Activated CD4-positive, CD25-positive, alpha-beta regulatory T cell treated with anti-CD3 and anti-CD28 coated beads, Interleukin-2, amount 50 U/mL, for 24 hours (primary cell): ENCODE results near the gene TMEM175.

Experiments used
- ATAC-seq, 2 donors: fragments of 150-1000 bp; cut with Tn5 transposase; one replicate each; pipeline ENCODE4 v1.10.0; 2021; ENCODE audit warnings: mild to moderate bottlenecking in 1 of 2, moderate library complexity in 1 of 2

TMEM175 gene

DNA sequence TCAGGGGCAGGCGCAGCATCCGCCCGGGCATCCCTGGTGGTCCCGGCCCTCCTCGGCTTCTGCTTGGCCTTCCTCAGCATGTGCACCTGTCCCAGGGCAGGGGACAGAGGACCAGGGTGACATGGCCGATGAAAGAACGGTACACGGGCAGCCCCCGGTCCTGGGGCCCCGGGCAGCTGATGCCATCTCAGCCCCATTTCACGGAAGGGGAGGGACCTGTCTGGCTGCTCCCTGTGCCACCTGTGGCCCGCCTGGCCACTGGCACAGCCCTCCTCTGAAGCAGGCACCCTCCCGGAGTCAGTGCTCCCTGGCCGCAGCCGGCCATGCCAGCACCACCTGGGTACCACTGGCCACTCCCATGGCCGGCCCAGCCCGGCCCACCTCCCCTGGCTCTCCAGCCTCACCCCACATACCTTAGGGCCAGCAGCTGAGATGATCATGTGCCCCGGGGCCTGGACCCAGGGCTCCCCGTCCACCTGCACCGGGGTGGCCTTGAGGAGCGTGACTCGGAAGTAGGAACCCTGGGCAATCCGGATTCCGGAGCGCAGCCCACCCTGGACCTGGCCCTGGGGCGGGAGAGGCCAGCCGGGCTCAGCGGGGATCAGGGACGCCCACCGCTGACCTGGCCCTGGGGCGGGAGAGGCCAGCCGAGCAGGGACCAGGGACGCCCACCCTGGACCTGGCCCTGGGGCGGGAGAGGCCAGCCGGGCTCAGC lies 28.5 kb downstream of the TMEM175 start:
- no peak for ATAC-seq

DNA sequence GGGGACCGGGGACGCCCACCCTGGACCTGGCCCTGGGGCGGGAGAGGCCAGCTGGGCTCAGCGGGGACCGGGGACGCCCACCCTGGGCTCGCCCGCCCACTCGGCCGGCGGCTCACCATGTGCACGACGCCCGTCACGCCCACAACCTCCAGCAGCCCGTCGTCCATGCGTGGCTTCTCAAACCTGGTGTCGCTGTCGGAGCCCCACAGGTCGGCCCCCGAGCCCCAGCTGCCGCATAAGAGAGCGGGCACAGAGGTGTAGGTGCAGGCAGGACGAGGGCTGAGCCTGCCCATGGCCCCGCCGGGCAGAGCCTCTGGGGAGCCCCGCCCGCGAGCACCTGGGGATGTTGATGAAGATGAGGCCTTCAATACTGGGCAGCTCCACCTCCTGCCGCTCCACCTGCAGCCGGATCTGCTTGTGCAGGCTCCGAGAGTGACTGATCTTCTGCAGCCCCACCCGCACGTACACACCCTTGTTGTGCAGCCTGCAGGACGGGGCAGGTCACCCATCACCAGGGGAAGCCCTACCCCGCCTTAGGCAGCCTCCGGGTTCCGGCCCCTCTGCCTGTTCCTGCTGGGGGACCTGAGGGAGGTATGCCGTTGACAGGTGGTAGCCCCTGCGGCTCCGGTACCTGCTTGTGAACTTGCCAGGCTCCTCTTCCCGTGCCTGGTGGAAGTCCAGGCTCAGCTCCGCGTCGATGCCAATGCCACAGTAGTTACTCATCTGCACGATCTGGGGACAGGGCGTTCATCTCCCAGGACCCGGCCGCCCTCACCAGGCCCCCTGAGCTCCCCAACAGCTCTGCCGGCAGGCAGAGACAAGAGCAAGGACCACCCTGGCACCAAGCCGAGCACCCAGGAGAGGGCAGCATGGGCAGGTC lies 29.3 kb downstream of the TMEM175 start:
- no peak for ATAC-seq

DNA sequence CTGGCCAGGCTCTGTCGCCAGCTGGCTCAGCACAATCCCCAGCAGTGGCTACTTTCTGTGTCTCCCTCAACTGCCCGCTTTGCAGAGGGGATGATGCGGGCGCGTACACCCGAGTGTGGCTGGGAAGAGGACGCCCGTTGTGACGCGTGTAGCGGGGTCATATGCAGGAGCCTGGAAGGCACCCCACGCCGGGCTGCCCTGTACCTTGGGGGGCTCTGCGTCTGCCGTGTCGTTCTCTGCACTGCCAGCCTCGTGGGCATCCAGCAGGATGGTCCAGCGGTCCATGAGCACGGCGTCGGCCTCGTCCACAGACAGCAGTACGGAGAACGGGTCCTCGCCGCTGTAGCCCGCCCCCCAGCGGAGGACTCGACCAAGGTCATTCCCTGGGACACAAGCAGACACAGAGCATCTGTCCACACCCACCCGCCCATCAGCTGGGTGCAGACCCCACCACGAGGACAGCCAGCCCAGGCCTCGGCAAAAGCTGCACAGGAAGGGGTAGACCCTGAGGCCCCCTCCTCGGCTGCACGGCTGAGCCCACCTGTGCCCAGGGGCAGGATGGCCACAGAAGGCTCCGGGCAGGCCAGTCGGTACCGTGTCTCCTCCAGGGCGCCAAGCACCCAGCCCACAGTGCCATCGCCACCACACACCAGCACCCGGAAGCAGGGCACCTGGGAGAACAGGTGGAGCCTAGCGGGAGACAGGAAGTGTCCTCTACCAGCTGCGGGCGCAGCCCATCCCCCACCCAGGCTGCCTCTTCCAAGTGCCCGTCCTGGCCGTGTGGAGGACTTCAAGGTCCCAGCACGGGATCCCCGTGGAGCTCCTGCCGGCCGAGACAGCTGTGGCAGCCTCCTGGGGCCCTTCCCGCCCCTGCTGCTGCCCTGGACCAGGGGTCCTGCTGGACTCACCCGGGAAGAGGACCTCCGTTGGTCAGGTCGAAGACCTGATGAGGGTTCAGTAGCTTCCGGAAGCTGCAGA lies 30.3 kb downstream of the TMEM175 start:
- no peak for ATAC-seq

DNA sequence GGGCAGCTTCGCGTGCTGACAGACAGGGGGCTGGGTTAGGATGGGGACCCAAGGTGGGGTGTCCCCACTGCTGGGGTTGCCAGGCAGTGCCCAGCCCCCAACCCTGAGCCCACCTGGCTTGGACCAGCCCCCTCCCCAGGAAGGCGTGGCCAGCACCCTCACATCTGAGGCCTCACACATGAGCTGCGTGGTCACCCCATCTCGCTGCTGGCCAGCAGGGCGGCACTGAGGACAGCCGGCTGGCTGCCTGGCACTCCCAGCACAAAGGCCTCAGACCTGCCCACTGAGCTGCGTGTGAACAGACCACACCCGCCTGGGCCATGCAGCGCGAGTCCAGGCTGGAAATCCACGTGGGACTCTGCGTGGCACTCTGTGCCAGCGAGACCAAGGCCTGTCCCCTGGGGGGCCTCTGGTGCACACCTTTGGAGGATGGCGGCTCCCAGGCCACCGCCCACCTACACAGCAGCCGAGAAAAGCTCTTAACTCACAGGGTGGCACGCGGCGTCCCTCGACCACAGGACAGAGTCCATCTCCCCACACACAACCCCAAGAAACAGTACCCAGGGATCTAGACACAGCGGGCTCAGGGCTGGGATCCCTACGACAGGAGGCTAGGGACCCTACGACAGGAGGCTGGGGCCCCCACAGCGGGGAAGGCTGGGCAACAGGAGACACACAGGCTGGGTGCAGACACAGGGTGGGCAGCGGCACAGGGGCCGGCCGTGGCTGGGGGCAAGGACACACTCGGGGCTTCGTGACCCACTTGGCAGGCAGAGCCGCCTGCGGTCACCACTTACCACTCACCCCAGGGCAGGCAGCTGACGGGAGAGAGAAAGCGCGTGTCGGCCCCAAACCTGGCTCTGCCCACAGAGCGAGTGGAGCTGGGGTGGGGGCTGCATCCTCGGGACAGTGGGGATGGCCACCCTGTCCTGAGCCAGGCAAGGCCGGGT lies 31.3 kb downstream of the TMEM175 start:
- no peak for ATAC-seq

DNA sequence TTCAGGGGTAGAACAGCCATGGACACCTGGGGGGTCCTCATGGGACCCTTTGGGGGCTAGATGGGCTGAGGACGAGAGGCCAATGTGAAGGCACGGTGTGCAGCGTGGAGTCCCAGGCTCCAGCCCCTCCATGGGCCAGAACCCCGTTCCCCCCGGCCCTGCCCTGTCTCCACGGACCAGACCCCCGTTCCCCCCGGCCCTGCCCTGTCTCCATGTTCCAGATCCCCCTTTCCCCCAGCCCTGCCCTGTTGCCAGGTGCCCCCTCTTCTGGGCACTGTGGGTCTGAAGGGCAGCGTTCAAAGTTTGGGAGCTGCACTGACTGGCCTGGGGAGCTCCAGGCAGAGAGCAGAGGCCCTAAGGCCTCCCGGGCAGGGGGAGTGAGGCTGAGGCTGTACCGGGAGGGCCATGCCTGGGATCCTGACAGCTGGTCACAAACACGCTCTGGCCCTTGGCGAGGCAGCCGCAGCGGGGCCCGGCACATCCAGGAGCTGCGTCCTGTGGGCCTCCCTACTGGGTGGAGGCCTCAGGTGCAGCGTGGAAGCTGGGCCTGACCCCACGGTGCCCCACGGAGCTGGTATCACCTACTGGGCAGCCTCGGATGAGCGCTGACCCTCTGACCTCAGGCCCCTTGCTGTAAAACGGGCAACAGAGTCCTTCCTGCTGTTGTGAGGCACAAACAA lies 32.2 kb downstream of the TMEM175 start:
- ATAC-seq = no peak

DNA sequence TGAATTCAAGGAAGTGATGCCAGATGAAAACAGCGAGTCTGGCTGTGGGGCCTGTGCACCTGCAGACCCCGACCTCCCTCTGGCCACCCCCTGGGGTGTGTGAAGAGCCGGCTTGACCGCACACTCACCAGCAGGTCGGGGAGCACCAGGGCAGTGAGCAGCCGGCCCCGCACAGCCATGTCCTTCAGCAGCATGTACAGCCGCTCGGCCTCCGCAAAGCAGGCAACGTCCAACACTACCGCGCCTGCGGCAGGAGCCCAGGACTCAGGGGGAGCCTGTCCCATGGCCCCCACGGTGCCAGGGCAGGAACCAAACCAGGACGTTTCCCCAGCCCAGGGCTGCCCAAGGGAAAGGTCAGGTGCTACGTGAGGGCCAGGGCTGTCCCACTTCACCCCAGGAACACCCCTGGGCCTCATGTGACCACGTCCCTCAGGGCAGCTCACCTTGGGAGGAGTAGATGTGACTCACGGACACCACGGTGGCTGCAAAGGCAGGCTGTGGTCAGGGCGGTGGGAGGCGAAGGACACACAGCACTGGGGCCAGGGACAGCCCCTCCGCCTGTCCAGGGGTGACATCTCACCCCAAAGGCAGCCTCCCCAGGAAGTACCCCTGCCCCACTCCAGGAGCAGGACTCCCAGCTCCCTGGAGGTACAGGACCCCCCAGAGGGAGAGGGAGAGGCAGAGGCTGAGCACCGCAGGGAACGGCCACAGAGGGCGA lies 32.9 kb downstream of the TMEM175 start:
- ATAC-seq = no peak

DNA sequence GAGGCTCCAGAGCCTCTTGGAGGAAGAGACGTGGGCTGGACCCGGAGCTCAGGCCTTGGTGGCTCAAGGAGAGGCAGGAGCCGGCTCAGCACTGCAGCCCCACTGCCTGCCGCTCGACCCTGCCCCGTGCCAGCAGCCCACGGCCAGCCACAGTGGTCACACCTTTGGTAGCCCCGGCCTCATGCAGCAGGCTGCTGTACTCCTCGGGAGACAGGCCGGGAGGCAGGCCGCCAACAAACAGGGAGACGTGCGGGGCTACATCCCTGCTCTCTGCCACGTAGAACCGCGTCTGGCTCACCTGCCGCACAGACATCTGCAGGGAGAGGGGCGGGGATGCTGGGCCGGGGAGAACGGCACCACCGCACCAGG lies 33.5 kb downstream of the TMEM175 start:
- no peak for ATAC-seq

DNA sequence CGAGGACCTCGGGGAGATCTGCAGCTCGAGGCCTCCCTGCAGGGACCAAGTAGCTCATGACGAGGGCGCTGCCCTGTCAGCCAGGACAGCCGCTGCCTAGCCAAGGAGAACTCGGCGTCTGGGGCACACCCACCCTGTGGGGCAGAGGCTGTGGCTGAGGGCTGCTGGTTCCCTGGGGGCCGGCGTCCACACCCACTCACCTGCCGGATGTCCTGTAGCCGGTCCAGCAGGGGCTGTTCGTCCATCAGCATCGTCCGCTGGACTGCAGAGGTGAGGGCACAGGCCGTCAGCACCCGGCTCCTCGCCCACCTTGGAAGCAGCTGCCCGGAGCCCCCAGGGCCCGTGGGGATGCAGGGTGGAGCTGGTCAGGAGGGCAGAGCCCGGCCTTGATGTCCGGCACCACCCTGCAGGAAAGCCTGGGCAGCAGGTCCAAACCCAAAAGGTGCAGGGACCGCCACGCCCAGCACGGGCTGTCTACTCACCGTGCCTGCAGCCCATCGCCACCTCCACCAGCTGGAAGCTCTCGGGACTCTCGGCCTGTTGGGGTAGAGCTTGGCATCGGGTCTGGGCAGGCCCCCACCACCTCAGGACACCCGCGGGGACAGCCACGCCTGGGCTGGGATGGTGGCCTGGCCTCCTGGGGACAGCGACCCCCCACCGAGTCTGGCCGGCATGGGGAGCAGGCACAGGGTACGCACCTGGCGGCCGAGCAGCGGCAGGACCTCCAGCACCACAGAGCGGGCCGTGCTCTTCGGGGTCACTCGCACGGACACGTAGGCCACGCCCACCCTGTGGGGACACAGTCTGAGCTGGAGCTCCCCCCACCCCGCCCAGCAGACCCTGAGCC lies 34.2 kb downstream of the TMEM175 start:
- no peak for ATAC-seq

DNA sequence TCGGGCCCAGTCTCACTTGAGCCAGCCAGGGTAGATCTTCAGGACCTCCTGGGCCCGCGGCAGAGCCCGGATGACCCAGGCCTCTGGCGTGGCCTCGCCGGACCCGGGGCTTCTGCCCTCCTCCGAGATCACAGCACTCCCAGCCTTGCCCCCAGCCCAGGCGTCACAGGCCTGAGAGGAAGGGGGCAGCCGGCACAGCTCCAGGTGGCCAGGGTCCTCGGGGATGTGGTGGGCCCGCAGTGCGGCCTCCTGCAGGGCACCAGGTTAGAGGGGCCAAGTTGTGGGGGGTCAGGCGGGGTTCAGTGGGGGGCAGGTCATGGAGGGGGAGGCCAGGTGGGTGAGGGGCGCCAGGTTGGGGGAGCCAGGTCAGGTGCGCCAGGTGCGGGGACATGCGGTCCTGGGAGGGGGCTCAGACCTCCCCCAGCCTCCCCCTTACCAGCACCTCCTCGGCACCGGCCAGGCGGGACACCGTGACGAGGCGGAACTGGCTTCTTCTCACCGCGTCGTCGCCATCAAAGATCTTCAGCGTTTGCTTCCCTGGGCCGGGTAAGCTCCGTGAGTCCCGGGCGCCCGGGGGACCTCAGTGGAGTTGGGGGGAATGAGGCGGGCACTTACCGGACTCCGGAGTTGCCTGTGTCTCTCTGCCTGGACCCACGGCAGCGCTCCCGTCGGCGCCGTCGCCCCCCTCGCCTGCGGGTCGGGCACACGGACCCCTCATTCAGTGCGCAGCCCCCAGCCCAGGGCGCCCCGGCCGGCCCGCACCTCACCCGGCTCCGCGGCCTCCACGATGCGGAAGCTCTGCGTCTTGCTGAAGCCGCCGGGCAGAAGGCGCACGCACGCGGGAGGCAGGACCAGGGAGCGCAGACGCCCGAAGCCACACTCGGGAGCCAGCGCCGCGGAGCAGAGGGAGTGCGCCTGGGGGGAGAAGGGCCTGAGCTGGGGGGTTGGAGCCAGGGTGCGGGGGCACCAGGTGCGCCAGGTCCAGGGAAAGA lies 35.1 kb downstream of the TMEM175 start:
- no peak for ATAC-seq

DNA sequence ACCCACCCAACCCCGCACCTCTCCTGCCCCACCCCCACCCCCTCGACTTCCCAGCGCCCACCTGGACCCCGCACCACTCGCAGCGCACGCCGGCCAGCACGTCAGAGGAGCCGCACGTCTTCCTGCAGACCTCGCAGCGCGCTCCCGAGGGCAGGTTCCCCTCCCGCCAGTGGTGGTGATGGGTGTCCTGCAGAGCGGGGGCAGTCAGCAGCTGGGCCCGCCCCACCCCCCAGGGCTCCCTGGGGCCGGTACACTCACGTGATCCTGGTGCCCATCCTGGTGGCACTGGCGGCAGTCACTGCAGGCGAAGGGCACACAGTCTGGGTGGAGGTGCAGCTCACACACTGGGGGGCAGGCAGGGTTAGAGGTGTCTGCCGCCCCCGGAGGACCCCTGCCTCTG lies 36.0 kb downstream of the TMEM175 start:
- no peak for ATAC-seq

DNA sequence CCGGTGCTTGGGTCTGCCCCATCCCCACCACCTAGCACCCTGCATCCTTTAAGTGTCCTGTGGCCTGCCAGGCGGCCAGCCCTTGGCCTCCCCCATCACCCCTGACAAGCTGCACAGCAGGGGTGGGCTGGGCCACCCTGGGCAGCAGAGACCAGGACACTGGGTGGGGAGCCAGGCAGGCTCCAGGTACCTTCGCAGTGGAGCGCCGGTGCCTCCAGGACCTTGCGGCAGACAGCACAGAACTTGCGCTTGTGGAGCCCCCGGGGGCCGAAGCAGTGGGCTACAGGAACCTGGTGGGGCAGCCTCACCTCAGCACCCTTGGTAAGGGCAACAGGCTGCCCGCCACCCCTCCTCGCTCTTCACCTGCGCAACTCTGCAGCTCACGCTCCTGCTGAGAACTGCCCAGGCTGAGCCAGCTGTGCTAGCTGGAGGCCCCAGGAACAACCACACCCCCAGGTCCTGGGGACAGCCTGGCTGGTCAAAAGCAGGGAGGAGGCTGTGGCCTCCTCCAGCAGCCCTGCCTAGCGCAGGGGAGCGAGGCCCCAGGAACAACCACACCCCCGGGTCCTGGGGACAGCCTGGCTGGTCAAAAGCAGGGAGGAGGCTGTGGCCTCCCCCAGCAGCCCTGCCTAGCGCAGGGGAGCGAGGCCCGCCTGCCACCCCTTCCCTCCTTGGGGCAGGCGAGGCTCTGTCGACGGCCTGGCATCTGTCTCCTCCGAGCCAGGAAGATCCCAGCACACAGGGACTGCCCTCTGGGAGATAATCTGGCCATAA lies 36.5 kb downstream of the TMEM175 start:
- no peak for ATAC-seq

DNA sequence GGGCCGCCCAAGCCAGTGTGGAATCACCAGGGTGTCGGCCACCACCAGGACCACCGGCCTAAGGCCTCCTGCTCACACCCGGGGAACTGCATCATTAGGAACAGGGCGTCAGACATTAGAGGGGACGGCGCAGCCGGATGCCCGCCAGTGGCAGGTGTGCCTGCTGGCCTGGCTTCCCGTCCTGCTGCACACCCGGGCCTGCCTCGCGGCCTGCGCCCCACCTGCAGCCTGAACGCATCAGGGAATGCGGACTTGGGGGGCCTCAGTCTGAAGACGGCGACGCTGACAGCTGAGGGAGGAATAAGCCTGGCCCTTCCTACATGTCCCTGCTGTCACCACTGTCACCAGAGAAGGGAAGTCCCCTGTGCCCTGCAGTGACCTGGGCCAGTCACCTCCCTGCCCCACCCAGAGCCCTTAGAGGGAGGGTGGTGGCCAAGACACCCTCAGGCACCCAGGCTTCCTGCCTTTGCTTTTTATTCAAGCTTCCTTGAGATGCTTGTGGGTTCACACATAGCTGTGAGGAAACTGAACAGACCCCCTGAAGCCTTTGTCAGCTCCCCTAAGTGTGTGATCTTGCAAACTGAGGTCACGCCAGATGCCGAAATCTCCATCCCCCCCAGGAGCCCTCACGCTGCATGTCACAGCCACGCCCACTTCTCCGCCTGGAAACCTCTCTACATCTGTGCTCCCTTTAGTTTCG lies 37.9 kb downstream of the TMEM175 start:
- no peak for ATAC-seq

DNA sequence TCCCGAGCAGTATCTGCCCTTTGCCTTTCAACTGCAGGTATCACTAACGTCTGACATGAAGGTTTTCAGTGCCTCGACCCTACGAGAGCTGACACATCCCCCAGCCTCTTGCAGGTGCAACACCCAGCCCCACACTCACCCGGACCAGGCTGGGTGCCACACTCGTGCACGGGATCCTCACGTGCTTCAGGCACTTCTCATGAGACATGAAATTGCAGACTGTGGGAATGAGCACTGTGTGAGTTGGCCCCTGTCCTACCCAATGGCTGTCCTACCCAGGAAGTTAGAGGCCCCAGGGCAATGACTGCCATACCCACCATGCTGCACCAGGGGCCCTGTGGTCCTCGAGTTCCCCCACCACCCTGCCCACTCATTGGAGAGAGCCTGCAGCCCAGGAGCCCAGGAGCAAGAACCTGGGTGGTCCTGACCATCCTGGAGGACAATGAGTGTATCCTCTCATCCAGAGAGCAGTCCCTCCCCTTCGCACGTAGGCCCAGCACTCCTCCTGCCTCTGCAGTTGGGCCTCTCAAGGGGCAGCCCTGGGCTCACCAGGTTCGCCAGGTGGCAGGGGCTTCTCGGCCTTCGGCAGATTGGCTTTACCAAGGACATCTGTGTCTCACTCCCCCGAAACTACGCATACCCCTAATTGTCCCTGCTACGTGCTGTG lies 38.7 kb downstream of the TMEM175 start:
- no peak for ATAC-seq

DNA sequence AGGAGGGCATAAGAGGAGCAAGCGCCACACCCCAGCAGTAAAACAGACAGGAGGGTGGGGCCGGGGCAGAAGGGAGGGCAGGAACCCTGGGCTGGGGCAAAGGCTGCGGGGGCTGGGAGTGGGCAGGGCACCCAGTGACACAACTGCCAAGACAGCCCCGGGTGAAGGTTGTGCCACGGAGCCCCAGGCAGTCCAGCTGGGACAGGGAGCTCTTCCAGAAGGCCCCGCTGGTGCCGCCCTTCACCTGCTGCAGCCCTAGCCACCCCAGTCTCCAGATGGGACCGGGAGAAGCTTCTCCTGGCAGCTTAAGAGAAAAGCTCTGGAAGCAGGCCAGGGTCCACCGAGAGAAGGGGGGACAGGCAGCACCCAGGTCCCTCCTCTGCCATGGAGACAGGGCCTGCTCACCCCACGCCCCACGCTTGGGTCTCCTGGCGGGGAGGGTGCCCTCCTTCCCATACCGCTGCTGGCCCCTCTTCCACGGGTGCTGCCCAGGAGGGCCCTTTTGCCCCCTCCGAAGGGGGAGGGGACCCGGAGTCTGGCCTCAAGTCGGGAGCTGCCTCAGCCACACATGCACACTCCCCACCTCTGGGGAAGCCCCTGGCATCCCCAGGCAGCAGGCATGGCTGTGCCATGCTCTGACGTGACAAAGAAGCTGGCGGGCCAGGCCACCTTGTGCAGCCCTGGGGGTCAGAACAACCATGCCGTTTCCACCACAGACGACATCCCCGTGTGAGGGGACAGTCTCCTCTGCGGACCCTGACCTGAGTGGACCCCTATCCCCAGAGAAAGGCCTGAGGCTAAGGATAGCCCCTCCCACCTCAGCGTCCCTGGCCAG lies 39.6 kb downstream of the TMEM175 start:
- ATAC-seq = no peak
